C1 segment of cervical spinal cord (tissue), 14 donors: ENCODE results near the gene NEURL2.
"Not testable (repeated sequence)": the region's sequence is repeated elsewhere in the genome, so short reads cannot be mapped to it uniquely, and the experiment has no call there.

Experiments
- DNase-seq, 14 donors: peaks; one replicate each; lab custom pipeline; 2025; lab: John Stamatoyannopoulos, UW

The NEURL2 gene, protein sequence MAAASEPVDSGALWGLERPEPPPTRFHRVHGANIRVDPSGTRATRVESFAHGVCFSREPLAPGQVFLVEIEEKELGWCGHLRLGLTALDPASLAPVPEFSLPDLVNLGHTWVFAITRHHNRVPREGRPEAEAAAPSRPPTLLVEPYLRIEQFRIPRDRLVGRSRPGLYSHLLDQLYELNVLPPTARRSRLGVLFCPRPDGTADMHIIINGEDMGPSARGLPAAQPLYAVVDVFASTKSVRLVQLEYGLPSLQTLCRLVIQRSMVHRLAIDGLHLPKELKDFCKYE

DNA sequence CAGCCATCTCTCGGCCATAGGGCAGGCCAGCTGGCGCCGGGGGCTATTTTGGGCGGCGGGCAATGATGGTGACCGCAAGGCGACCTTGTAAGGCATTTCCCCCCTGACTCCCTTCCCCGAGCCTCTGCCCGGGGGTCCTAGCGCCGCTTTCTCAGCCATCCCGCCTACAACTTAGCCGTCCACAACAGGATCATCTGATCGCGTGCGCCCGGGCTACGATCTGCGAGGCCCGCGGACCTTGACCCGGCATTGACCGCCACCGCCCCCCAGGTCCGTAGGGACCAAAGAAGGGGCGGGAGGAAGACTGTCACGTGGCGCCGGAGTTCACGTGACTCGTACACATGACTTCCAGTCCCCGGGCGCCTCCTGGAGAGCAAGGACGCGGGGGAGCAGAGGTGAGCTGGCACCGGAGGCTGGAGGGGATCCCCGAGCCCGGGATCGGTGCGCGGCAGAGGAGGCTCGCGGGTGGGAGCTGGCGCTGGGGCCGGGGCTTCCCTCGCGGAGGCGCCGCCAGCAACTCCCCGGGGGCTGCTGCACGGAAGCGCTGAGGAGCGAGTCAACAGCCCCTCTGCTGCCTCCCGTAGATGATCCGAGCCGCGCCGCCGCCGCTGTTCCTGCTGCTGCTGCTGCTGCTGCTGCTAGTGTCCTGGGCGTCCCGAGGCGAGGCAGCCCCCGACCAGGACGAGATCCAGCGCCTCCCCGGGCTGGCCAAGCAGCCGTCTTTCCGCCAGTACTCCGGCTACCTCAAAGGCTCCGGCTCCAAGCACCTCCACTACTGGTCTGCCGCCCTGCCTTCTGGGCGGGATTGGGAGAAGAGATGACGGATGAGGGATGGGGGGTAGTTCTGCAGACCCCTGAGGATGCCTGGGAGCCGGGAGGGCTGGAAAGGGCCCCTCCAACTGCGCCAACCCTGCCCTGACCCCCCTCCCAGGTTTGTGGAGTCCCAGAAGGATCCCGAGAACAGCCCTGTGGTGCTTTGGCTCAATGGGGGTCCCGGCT, at the start of gene NEURL2, which contains the start of gene CTSA:
Gene NEURL2, minus strand, starts transcription at position 224 of the 999 bp plus-strand sequence. Its CDS starts 217 bp downstream, at position 7.
Gene CTSA, plus strand, starts transcription at position 351 of the 999 bp plus-strand sequence. Its CDS starts 234 bp downstream, at position 585.
- DNase-seq, result peak; percentile 39 to 90 (median 82)

DNA sequence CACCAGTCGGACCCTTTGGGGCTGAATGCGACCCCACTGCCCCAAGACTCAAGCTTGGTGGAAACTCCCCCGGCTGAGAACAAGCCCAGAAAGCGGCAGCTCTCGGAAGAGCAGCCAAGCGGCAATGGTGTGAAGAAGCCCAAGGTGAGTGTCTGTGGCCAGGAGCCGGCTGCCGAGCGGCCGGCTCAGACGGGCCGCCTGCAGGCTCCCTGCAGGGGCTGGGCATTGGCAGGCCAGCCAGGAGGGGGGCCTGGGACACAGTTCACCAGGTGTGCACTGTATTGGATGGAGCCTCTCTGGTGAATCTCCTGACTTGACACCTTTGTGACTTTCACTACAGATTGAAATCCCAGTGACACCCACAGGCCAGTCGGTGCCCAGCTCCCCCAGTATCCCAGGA, 49.5 kb upstream of the NEURL2 start:
- DNase-seq, result no peak

DNA sequence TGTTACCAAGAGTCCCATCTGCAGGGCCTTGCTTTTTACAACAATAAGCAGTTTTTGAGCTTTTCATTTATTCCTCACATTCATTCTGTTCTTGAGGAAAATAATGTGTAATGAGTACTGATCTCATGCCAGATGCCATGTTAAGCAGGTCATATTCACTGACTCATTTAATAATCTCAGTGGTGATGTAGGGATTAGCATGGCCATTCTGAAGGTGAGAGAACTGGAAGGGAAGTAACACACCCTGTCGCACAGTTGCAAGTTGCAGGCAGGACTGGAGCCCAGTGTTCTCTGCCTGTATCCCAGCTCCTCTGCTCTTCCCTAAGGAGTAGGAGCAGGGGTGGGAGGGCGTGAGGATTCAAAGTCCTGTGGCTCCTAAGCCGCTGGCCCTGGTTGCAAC, 49.0 kb upstream of the NEURL2 start:
- DNase-seq, result no peak

DNA sequence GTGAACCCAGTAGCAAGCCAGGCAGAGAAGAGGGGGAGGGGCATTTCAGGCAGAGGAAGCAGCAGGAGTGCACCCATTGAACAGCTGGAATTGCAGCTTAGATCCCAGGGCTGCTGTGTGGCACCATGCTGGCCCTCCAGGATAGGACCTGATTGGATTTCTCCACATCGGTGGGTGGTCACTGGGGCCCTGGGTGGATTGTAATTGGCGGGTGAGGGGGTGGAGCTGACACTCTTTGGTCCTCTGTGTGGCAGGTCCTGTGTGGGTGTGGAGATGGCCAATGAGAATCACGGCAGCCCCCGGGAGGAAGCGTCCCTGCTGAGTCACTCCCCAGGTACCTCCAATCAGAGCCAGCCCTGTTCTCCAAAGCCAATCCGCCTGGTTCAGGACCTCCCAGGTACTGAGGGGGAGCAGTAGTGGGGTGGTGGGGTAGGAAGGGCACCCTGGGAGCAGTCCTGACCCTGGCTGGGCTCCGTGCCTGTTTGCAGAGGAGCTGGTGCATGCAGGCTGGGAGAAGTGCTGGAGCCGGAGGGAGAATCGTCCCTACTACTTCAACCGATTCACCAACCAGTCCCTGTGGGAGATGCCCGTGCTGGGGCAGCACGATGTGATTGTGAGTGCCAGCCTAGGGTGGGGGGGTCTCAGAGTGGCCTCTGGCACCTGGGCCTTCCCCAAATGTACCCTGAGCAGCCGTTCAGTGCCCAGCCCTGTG, 47.9 kb upstream of the NEURL2 start:
- no peak for DNase-seq

DNA sequence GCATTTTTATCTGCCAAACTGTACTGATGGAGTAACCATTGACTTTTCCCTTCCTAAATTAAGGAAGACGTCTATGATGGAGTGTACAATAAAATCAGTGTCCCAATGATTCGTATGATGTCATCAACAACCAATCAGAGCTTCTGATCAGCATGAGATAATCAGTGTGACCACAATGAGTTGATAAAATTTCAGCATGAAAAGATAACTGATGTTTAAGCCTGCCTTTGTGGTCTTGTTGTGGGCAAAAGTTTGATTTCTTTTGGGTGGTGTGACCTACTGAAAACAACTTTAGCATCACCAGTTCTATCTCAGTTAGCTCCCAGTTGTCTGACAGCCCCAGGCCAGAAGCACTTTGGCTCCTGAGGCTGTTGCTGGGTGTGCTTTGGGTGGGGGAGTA, 46.8 kb upstream of the NEURL2 start:
- DNase-seq, result no peak

DNA sequence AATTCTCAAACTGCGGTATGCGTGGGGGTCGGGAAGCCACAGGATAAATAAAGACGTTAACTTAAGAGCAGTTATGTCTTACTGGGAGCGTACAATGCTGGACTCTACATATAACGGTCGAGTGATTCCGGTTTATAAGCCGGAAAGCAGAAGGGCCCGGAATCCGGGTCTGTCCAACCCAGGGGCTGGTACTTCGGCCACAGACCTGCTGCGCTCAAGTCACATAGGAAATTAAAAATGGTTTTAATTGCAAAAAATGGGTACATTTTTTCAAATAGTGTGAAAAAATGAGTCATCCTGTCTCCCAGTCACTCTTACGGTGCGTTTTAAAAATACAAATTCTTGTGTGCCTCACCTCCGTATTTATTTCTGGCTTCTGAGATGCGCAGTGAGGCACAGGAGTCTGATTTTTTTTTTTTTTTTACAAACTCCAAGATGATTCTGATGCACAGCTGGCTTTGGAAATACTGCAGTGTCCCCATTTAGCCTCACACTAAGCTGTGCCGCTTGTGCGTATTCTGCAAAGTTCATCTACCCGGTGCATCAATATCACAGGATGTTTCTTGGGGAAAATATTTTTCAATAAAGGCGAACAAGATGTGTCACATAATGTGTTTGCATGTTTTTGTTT, 44.5 kb upstream of the NEURL2 start:
- DNase-seq, result peak in 1 of 14 donors; percentile 41

DNA sequence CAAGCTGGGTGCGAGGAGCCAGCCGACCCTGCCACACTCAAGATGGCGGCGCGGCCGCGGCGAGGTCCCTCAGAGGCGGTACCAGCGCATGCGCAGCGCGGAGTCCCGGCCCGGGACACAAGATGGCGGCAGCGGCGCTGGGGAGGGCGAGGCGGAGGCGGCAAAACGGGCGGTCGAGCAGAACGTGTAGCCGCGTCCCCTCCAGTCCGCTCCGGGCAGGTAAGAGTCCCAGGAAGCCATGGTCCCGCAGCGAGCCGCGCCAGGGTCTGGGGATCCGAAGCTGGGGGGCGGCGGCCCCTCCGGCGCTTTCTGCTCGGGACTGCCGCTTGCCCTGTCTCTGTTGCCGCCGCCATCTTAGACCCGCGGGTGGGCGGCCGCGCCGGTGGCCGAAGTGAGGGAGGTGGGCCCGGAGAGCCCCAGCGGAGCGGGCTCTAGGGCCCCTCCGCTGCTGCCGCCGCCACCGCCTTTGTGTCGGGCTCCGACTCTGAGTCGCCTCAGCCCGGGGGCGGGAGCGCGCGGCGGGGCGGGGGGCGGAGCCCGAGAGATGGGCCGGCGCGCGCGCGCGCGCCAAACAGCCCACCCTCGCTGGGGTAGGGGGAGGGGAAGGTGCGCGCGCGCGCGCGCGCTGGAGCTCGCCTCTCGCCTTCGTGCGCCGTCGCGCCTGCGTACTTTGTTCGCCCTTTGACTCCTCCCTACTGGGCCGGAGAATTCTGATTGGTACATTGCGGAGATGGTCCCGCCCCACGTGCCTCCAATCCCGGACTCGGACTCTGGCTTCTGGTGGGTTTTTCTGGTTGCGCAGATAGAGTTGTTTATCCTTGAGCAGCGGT, 43.8 kb upstream of the NEURL2 start, which contains the start of gene PCIF1:
Gene PCIF1, plus strand, starts transcription at position 98 of the 830 bp plus-strand sequence. CDS start 4,317 bp downstream, outside the sequence.
- peak; percentile 80 to 98 (median 96) for DNase-seq

DNA sequence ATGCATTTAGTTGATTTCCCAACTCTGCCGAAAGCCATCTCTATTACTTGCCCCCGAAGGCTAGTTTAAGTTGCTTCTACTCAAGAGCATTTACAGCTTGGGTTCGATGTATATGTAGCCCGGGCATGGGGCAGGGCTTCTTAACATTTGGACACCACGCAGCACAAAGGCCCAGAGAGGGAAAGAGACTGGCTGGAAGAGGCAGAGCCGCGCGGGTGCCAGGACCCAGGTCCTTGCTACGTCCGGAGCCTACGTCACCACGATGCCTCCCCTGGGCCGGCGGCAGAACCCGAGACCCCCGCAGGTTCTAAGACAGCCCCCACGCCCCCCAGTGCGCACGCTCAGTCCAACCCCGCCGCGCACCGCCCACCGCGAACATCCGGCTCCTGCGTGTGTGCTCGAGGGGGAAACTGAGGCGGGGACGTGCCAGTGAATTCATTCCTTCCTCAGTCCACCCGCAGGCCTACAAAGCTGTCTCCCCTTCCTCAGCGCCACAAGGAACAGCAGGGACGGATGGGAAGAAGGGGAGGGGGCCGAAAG, 43.1 kb upstream of the NEURL2 start:
- DNase-seq, result peak in 4 of 14 donors; percentile 80 to 89 (median 86)

DNA sequence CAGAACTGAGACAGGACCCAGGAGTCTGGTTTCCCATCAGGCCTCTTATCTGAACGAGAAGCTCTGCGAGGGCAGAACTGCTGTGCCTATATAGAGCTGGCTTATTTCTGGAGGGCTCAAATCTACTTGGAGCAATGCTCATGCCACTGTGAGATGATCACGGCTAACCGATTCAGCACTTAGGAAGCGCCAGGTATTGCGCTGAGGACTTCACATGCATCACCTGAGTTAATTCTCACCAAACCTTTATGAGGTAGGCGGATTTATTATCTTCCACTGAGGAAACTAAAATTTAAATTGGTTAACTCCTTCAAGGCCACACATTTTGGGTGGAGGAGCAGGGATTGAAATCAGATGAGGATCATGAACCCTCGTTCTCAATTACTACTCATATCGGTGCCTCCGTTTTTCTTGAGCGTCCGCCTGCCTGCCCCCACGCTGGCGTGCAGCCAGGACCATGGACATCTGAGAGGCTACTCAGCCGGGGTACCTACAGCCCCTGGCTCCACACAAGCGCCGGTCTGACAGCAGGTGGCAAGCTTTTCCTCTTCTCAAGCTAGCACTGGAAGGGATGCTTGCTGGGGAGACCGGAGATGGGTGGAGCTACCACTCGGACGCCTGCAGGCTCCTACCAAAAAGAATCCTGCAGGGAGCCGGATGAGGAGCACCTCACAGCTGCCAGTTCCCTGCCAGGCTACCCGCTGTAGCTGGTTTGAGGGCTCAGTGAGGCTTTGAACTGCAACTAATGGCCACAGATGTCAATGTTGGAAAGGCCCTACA, 42.4 kb upstream of the NEURL2 start:
- peak in 12 of 14 donors; percentile 21 to 87 (median 58) for DNase-seq

DNA sequence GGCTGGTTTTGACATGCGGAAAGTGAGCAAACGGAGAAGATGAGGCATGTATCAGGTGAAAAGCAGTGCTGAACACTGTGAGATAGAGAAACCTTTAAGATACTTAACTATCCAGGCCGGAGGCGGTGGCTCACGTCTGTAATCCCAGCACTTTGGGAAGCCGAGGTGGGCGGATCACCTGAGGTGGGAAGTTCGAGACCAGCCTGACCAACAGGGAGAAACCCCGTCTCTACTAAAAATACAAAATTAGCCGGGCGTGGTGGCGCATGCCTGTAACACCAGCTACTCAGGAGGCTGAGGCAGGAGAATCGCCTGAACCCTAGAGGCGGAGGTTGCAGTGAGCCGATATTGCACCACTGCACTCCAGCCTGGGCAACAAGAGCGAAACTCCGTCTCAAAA, 40.7 kb upstream of the NEURL2 start:
- not testable (repeated sequence) for DNase-seq

DNA sequence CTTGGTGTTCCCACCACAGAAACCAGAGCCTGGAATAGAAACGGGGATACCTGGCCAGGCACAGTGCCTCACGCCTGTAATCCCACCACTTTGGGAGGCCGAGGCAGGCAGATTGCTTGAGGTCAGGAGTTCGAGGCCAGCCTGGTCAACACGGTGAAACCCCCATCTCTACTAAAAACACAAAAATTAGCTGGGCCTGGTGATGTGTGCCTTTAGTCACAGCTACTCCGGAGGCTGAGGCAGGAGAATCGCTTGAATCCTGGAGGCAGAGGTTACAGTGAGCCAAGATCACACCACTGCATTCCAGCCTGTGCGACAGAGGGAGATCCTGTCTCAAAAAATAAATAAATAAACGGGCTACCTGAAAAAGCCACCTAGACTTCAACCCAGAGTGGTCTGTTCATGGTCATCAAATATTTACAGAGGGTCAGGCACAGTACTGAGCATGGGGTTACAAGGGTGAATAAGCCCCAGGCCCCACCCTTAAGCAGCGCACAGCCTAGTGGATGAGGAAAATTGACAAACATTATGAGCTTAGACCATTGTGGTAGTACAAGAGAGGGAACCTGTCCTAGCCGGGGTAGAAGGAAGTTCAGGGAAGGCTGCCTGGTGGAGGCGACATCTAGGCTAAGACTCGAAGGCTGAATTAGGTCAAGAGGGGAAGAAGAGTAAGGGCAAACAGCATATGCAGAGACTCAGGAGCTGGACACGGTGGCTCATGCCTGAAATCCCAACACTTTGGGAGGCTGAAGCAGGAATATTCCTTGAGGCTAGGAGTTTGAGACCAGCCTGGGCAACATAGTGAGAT, 36.3 kb upstream of the NEURL2 start:
- no peak for DNase-seq

DNA sequence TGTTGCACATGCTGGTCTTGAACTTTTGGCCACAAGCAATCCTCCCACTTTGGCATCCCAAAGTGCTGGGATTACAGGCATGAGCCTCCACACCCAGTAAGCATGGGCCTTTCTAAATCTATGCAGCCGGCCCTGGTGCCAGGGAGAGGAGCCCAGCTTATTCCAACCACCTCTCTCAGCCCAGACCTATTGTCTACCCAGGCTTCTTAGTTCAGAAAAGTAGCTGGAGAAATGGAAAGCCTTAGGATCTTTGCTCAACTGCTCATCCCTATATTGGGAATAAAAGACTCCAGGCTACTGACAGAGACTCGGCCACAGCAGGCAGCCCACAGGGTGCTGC, 35.7 kb upstream of the NEURL2 start:
- no peak for DNase-seq

DNA sequence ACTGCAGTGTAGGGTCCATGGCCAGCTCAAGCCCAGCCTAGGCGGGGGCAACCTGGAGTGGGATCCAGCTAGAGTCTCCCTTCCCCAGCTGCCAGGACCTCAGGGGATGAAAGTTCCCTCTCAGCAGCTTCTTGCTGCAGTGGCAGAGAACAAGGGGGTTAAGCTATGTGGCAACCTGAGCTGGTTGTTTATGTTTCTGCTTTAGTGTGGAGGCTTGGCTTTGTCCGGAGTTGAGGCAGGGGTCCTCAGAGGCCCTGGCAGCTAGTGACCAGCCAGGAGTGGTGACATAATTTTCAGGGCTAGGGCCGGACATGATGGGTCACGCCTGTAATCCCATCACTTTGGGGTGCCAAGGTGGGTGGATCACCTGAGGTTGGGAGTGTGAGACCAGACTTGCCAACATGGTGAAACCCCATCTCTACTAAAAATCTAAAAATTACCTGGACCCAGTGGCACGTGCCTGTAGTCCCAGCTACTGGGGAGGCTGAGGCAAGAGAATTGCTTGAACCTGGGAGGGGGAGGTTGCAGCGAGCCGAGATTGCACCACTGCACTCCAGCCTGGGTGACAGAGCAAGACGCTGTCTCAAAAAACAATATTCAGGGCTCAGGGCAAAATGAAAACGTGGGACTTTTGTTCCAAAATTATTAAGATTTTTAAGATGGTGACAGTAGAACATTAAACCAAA, 35.0 kb upstream of the NEURL2 start:
- DNase-seq, result no peak

DNA sequence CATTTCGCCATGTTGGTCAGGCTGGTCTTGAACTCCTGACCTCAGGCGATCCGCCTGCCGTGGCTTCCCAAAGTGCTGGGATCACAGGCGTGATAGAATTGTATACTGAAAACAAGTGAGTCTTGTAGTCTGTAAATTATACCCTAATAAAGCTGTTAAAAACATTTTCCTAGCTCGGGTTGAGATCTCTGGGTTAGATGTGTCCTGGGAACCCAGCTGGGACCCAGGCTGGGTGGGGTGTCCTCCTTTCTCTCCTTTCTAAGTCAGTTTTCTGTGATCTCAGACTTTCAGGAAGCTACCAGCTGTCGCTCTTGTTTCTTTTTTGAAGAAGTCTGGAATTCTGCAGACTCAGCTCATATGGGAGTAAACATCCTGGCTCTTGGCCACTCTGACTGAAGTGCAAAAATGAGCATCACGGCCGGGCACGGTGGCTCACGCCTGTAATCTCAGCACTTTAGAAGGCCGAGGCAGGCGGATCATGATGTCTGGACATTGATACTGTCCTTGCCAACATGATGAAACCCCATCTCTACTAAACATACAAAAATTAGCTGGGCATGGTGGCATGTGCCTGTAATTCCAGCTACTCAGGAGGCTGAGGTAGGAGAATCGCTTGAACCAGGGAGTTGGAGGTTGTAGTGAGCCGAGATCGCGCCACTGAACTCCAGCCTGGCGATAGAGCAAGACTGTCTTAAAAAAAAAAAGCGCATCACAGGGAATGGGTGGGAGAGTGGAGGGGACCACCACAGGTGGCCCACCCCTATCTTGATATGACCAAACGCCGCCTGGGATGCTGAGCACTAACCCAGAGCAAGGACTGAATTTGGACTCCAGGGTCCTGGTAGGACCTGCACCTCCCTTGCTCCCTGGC, 33.6 kb upstream of the NEURL2 start:
- peak in 4 of 14 donors; percentile 11 to 17 (median 13) for DNase-seq

DNA sequence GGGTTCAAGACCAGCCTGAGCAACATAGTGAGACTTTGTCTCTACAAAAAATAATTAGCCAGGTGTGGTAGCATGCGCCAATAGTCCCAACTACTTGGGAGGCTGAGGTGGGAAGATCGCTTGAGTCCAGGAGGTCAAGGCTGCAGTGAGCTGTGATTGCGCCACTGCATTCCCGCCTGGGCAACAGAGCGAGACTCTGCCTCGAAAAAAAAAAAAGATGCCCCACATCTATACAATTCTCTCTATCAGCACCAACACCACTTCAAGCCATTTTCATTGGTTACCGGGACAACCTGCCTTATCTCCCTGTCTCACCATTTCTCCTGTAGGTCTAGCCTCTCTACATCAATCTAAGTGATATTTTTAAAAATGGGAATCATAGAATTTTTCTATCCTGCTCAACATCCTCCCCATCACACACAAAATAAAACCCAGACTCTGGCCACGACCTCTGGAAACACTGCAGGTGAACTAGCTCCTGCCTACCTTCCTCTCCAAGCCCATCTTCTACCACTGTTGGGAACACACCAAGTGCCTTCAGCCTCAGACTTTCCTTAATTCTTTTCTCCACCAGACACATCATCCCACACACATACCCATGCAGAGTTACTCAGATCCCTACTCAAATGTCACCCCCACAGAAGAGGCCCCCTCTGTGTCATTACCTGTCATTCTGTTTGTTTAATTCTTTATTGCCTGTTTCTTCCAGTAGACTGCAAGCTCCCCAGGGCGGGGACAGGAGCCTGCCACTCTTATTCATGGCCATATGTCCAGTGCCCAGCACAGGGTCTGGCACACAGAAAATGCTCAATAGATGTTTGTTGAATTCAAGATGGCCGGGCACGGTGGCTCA, 30.6 kb upstream of the NEURL2 start:
- DNase-seq, result no peak
